GM23248 (cell line): ENCODE results near the gene NIN. TPM values are rescaled to one million over a fixed set of nuclear protein-coding genes. Genes with fewer than 3 reads are reported as not detected.

Experiments used
- DNase-seq: peaks from one replicate; pipeline ENCODE4 v3.0.0-alpha.2; 2015
- H2AFZ ChIP-seq: fragments of 200-600 bp; sonication (generic); 2 replicates; pipeline ENCODE4 v1.6.1; 2016; ENCODE audit warnings: antibody characterized with exemption
- H3F3A ChIP-seq: fragments of 200-600 bp; sonication (generic); 2 replicates; pipeline ENCODE4 v1.6.1; 2016; ENCODE audit warnings: mild to moderate bottlenecking, antibody characterized with exemption, mixed run types; ENCODE audit not compliant: insufficient read depth
- H3K27ac ChIP-seq: fragments of 200-600 bp; sonication (generic); 2 replicates; pipeline ENCODE4 v1.5.1; 2016; ENCODE audit warnings: mild to moderate bottlenecking
- H3K27me3 ChIP-seq: fragments of 200-600 bp; sonication (generic); replicated peaks from 2 replicates; pipeline ENCODE4 v1.6.1; 2016; ENCODE audit warnings: mild to moderate bottlenecking; ENCODE audit not compliant: insufficient read depth
- H3K36me3 ChIP-seq: fragments of 200-600 bp; sonication (generic); 2 replicates; pipeline ENCODE4 v1.6.1; 2016; ENCODE audit warnings: low read depth, mild to moderate bottlenecking
- H3K4me1 ChIP-seq: fragments of 200-600 bp; sonication (generic); 2 replicates; pipeline ENCODE4 v1.6.1; 2016; ENCODE audit warnings: mild to moderate bottlenecking; ENCODE audit not compliant: insufficient read depth
- H3K4me2 ChIP-seq: fragments of 200-600 bp; sonication (generic); one replicate; pipeline ENCODE4 v1.6.1; 2016; ENCODE audit warnings: mild to moderate bottlenecking; ENCODE audit not compliant: unreplicated experiment
- H3K4me3 ChIP-seq: fragments of 200-600 bp; sonication (generic); 2 replicates; pipeline ENCODE4 v1.5.1; 2016; ENCODE audit warnings: mild to moderate bottlenecking
- H3K79me2 ChIP-seq: fragments of 200-600 bp; sonication (generic); 2 replicates; pipeline ENCODE4 v1.6.1; 2016; ENCODE audit warnings: mild to moderate bottlenecking; ENCODE audit not compliant: insufficient read depth
- H3K9ac ChIP-seq: fragments of 200-600 bp; sonication (generic); 2 replicates; pipeline ENCODE4 v1.6.1; 2016; ENCODE audit warnings: mild to moderate bottlenecking
- H3K9me2 ChIP-seq: fragments of 200-600 bp; sonication (generic); 2 replicates; pipeline ENCODE4 v1.6.1; 2016; ENCODE audit warnings: mixed run types, mild to moderate bottlenecking, moderate library complexity; ENCODE audit not compliant: insufficient read depth
- H3K9me3 ChIP-seq: fragments of 200-600 bp; sonication (generic); one replicate; pipeline ENCODE4 v1.6.1; 2017; ENCODE audit warnings: low read depth
- H4K20me1 ChIP-seq: fragments of 200-600 bp; sonication (generic); 2 replicates; pipeline ENCODE4 v1.6.0; 2016; ENCODE audit not compliant: insufficient read depth
- EZH2 ChIP-seq: fragments of 200-600 bp; sonication (generic); IDR thresholded peaks from 2 replicates; pipeline ENCODE4 v1.6.1; 2018; ENCODE audit warnings: antibody characterized with exemption, mild to moderate bottlenecking; ENCODE audit not compliant: insufficient read depth, poor library complexity, severe bottlenecking
- EZH2phosphoT487 ChIP-seq: fragments of 200-600 bp; sonication (generic); IDR thresholded peaks from 2 replicates; pipeline ENCODE4 v1.6.1; 2018; ENCODE audit warnings: antibody characterized with exemption, moderate library complexity, mild to moderate bottlenecking, low read depth; ENCODE audit not compliant: insufficient read depth
- WGBS, 2 experiments: methylation state at CpG; one replicate each; pipeline ENCODE4 v1.1.6; 2015 to 2017; ENCODE audit warnings: low lambda C conversion rate in 2 of 2, low coverage in 1 of 2; ENCODE audit errors: missing lambda C conversion rate in 2 of 2; 5-methylcytosine and 5-hydroxymethylcytosine counted together
- in situ Hi-C: fragments of 300-500 bp; cut with MboI; formaldehyde crosslinking; loops from 2 replicates; pipeline ENCODE4 v1.15.0; 2020
- polyA plus RNA-seq: library from polyadenylated mRNA; unstranded; fragments of >200 nt; fragmentation: Nextera tagmentation; extraction: Ambion mirVana; gene quantifications from 2 replicates; pipeline ENCODE4 v1.2.1, GENCODE V29; 2016
- total RNA-seq: library from RNA; depleted of rRNA; stranded (reverse); fragments of >200 nt; shearing (Covaris generic); gene quantifications from 2 replicates; pipeline ENCODE4 v1.2.3, GENCODE V29; 2014

The NIN gene
- total and polyA plus RNA-seq, 2 experiments from 2014 or later: 17.0 to 33.3 TPM

- peaks cover 18% of the 10 kb centered on the region for H4K20me1 ChIP-seq
- no peak overlapping the region for H3K27ac ChIP-seq
- WGBS, 2 experiments: 85 to 87% methylated on average over 8 of the region's 8 CpGs
Measured at GRCh38 chr14:50826681-50827080, 4.3 kb downstream of the NIN start.

GRCh38 chr14:50825307-50825706 lies 5.7 kb downstream of the NIN start:
- DNase-seq: no peak
- no peaks in the 10 kb centered on the region for H3K9me3 ChIP-seq
- no peak overlapping the region for H3K9ac ChIP-seq
- no peaks in the 10 kb centered on the region for H3K9me2 ChIP-seq
- WGBS, 2 experiments: 94 to 100% methylated on average over 1 of the region's 1 CpG
- peaks cover 18% of the 10 kb centered on the region for H4K20me1 ChIP-seq
- peaks cover 27% of the 10 kb centered on the region for H3K4me1 ChIP-seq
- in situ Hi-C loops: no loop called here
- H3K27ac ChIP-seq: no peak overlapping the region
- H3K4me3 ChIP-seq: no peak overlapping the region
- TF ChIP-seq EZH2 (no peak), EZH2phosphoT487 (no peak)
- H3K27me3 ChIP-seq: no peaks in the 10 kb centered on the region
- H3K79me2 ChIP-seq: peaks cover 95% of the 10 kb centered on the region
- H3F3A ChIP-seq: peaks cover 18% of the 10 kb centered on the region
- no peaks in the 10 kb centered on the region for H3K36me3 ChIP-seq
- no peak overlapping the region for H2AFZ ChIP-seq
- H3K4me2 ChIP-seq: no peak overlapping the region

More at GRCh38 chr14:50826681-50827080, 4.3 kb downstream of the NIN start:
- H3K36me3 ChIP-seq: no peaks in the 10 kb centered on the region
- TF ChIP-seq EZH2phosphoT487: no peak
- no peak for TF ChIP-seq EZH2
- no peak overlapping the region for H3K9ac ChIP-seq
- H3K4me3 ChIP-seq: no peak overlapping the region
- no peak overlapping the region for H2AFZ ChIP-seq
- peaks cover 27% of the 10 kb centered on the region for H3K4me1 ChIP-seq
- H3K27me3 ChIP-seq: no peaks in the 10 kb centered on the region
- no peaks in the 10 kb centered on the region for H3K9me2 ChIP-seq
- H3K4me2 ChIP-seq: no peak overlapping the region
- H3K79me2 ChIP-seq: peaks cover 82% of the 10 kb centered on the region
- H3F3A ChIP-seq: peaks cover 20% of the 10 kb centered on the region
- H3K9me3 ChIP-seq: no peaks in the 10 kb centered on the region
- in situ Hi-C loops: no loop called here
- DNase-seq: no peak

GRCh38 chr14:50823762-50824636 lies 7.0 kb downstream of the NIN start:
- Histone ChIP-seq H3K9me2 (no peaks in the 10 kb centered on the region), H3K36me3 (no peaks in the 10 kb centered on the region), H3K9me3 (no peaks in the 10 kb centered on the region), H3K4me3 (peak overlapping the region; percentile 37), H3K27ac (peak overlapping the region; percentile 37), H2AFZ (0 out of 2 replicates have a peak overlapping the region, but pooled peaks have one; percentile 62), H3K27me3 (no peaks in the 10 kb centered on the region), H3K4me1 (peaks cover 21% of the 10 kb centered on the region), H3K9ac (peak overlapping the region; percentile 25; the same call in 1 of the 2 replicates), H3K4me2 (peak overlapping the region; percentile 80), H4K20me1 (peaks cover 12% of the 10 kb centered on the region), H3K79me2 (peaks cover 100% of the 10 kb centered on the region), H3F3A (peaks cover 18% of the 10 kb centered on the region)
- WGBS, 2 experiments: 93 to 94% methylated on average over 10 of the region's 10 CpGs
- in situ Hi-C loops: no loop called here
- no peak for DNase-seq
- TF ChIP-seq EZH2: no peak
- no peak for TF ChIP-seq EZH2phosphoT487

- 7 to 10% methylated on average over 11 of the region's 11 CpGs for WGBS, 2 experiments
- in situ Hi-C loops: no loop called here
- H3K4me3 ChIP-seq: peak overlapping the region; percentile 37
- peaks cover 6% of the 10 kb centered on the region for H4K20me1 ChIP-seq
- TF ChIP-seq EZH2: no peak
- no peak for TF ChIP-seq EZH2phosphoT487
- H3K9me3 ChIP-seq: no peaks in the 10 kb centered on the region
- H3K27ac ChIP-seq: peak overlapping the region; percentile 37
- H3K4me1 ChIP-seq: peaks cover 18% of the 10 kb centered on the region
- peak; percentile 79 for DNase-seq
- H3K9ac ChIP-seq: peak overlapping the region; percentile 25
- H3K27me3 ChIP-seq: no peaks in the 10 kb centered on the region
- H3K79me2 ChIP-seq: peaks cover 100% of the 10 kb centered on the region
- peaks cover 18% of the 10 kb centered on the region for H3F3A ChIP-seq
- peak overlapping the region; percentile 62 for H2AFZ ChIP-seq
- H3K9me2 ChIP-seq: no peaks in the 10 kb centered on the region
- no peaks in the 10 kb centered on the region for H3K36me3 ChIP-seq
- peak overlapping the region; percentile 80 for H3K4me2 ChIP-seq
Measured at GRCh38 chr14:50823051-50823761, 7.8 kb downstream of the NIN start.
